Activated CD4-positive, alpha-beta memory T cell treated with anti-CD3 and anti-CD28 coated beads for 36 hours (primary cell): ENCODE data around the gene CCL11. TPM values are rescaled to one million over a fixed set of nuclear protein-coding genes. Genes with fewer than 3 reads are reported as not detected.

Experiments used
- CTCF ChIA-PET: fragments of 350-600 bp; sonication (Branson Sonifier 250); formaldehyde crosslinking; loops from one replicate; lab custom pipeline; 2021; ENCODE audit warnings: antibody characterized with exemption, inconsistent platforms; lab: Charles Lee
- POLR2A ChIA-PET: fragments of 350-600 bp; sonication (Branson Sonifier 250); formaldehyde crosslinking; loops from one replicate; lab custom pipeline; 2021; ENCODE audit warnings: antibody characterized with exemption; lab: Charles Lee
- DNase-seq: peaks from one replicate; pipeline ENCODE4 v3.0.0-alpha.2; 2020
- H3K27ac Mint-ChIP-seq: one replicate; pipeline ENCODE4 v1.8.0; 2021; ENCODE audit warnings: mixed read lengths
- H3K27me3 Mint-ChIP-seq: one replicate; pipeline ENCODE4 v1.8.0; 2021; ENCODE audit warnings: mixed read lengths
- H3K36me3 Mint-ChIP-seq: one replicate; pipeline ENCODE4 v1.8.0; 2021; ENCODE audit warnings: mixed read lengths
- H3K4me1 Mint-ChIP-seq: one replicate; pipeline ENCODE4 v1.8.0; 2021; ENCODE audit warnings: low read depth, mixed read lengths
- H3K4me3 Mint-ChIP-seq: one replicate; pipeline ENCODE4 v1.8.0; 2021; ENCODE audit warnings: mild to moderate bottlenecking, mixed read lengths
- H3K9me3 Mint-ChIP-seq: one replicate; pipeline ENCODE4 v1.8.0; 2021; ENCODE audit warnings: mixed read lengths
- intact Hi-C: fragments of 100-400 bp; cut with micrococcal nuclease; formaldehyde crosslinking; loops from one replicate; pipeline ENCODE4 v1.15.1; 2023
- total RNA-seq, 2 experiments: library from RNA; stranded (reverse); gene quantifications; one replicate each; pipeline ENCODE4 v1.2.3, GENCODE V29; 2021

CCL11 gene
- total RNA-seq, 2 experiments from 2014 or later = not detected

DNA sequence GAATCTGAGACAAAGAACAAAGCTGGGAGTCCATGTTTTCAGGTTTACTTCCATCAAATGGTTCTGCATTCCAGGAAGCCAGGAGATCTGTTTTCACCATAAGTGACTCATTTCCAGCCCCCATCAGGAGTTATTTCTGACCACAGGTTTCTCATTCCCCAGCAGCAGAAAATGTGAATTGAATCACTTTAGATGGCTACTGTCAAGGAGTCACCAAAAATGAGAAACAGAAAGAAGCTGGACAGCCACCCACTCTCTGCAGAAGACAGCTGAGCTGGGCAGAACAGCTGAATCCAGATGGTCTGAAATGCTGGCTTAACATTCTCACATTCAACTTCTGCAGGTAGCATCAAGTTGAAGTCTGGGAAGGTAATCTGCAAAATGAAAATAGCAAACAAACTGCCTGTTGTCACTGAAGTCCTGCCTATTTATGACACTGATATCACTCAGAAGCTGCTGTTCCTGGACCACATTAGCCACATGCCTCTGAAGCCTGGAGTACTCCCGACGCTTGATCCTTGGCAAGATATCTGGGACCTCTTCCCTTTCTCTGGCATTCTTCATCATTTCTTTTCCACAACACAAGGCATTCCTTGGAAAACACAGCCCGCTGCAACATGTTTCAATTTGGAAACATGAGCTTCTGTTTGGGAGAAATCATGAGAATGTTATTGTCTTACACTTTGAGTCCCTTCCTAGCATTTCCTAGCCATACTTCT, 15.3 kb downstream of the CCL11 start:
- no peak overlapping the region for H3K27ac Mint-ChIP-seq
- H3K27me3 Mint-ChIP-seq = peaks cover 18% of the 10 kb centered on the region
- no peaks in the 10 kb centered on the region for H3K36me3 Mint-ChIP-seq
- POLR2A ChIA-PET = no interaction called here
- DNase-seq = no peak
- intact Hi-C loops = no loop called here
- no peak overlapping the region for H3K4me3 Mint-ChIP-seq
- CTCF ChIA-PET = interaction anchor here (1.0 to 1.4 kb wide), 2 partner anchors 13 to 100 kb away, joined by 3 to 6 read pairs; no protein-coding TSS in a partner anchor
- no peaks in the 10 kb centered on the region for H3K4me1 Mint-ChIP-seq
- H3K9me3 Mint-ChIP-seq = peaks cover 2% of the 10 kb centered on the region

DNA sequence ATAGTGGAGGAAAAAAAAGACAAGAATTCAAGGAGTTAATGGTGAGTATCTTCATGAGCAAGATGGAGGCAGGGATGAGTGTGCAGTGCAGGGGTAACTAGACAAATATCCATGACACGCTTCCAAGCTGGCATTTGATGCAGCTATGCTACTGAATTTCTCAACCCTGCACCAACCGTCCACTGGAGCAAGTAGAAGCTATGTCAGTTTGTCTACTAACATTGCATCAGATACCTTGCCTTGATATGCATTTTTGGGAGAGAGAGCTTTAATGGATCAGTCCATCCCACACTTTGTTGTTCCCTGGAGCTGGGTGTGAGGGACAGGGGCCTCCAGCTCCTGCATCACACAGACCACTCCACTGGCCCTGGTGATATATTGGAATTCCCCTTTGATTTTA, 16.4 kb downstream of the CCL11 start:
- Mint-ChIP-seq H3K36me3 (no peaks in the 10 kb centered on the region), H3K9me3 (no peaks in the 10 kb centered on the region), H3K4me1 (no peaks in the 10 kb centered on the region), H3K27ac (no peak overlapping the region), H3K4me3 (no peak overlapping the region), H3K27me3 (peaks cover 22% of the 10 kb centered on the region)
- ChIA-PET POLR2A (no interaction called here), CTCF (interaction anchor here (1.3 to 1.4 kb wide), 2 partner anchors 101 to 130 kb away, joined by 3 to 6 read pairs; no protein-coding TSS in a partner anchor)
- intact Hi-C loops = no loop called here
- no peak for DNase-seq

DNA sequence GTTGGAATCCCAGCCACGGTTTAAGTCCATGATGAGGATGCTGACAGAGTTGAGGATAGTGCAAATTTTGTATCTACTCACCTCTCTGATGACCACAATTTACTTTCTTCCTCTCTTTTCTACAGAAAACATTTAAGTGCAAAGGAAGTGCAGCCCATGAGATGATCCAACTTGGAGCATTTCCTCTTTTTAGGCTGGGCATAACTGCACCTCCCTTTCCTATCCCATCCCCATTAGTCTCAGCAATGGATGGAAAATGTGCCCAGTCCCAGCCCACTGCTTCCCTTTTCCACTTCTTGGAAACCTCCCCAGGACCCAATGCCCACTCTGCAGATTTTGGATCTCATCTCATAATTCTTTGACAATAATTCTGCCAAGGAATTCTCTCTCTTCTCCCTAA, 17.1 kb downstream of the CCL11 start:
- Mint-ChIP-seq H3K27ac (no peak overlapping the region), H3K27me3 (peaks cover 22% of the 10 kb centered on the region), H3K36me3 (no peaks in the 10 kb centered on the region), H3K4me3 (no peak overlapping the region), H3K9me3 (no peaks in the 10 kb centered on the region), H3K4me1 (no peaks in the 10 kb centered on the region)
- intact Hi-C loops = no loop called here
- DNase-seq = no peak
- POLR2A ChIA-PET = no interaction called here
- CTCF ChIA-PET = interaction anchor here (1.3 kb wide), 1 partner anchor 131 kb away, joined by 3 read pairs; no protein-coding TSS in a partner anchor

DNA sequence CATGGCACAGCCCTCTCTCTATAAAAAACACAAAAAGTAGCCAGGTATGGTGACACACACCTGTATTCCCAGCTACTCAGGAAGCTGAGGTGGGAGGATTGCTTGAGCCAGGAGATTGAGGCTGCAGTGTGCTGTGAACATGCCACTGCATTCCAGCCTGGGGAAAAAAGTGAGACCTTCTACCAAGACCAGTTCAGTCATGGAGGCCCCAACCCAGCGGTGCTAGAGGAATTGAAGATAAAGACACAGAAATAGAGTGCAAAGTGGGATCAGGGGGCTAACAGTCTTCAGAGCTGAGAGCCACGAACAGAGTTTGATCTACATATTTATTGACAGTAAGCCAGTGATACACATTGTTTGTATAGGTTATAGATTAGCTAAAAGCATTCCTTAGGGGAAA, 18.1 kb downstream of the CCL11 start:
- ChIA-PET POLR2A (no interaction called here), CTCF (no interaction called here)
- no peak overlapping the region for H3K4me3 Mint-ChIP-seq
- no peaks in the 10 kb centered on the region for H3K9me3 Mint-ChIP-seq
- H3K27me3 Mint-ChIP-seq = peaks cover 20% of the 10 kb centered on the region
- intact Hi-C loops = no loop called here
- no peaks in the 10 kb centered on the region for H3K4me1 Mint-ChIP-seq
- DNase-seq = no peak
- no peaks in the 10 kb centered on the region for H3K36me3 Mint-ChIP-seq
- H3K27ac Mint-ChIP-seq = no peak overlapping the region

DNA sequence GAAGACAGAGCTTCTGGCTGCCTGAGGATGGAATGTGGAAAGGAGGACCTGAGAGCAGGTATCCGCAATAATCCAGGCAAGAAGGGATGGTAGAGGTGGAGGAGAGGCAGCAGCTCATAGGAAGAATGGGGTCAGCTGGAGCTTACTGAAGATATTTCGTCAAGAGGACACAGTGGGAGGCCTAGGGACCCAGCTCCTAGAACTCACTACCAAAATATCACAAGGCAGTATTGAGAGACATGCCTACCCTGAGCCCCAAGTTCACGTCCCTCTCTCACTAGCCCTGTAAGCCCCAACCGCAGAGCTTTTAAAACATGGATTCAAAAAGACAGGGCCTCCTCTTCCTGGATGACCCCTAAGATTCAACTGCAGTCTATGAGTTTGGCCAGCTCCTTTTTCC, 19.5 kb downstream of the CCL11 start:
- Mint-ChIP-seq H3K27ac (no peak overlapping the region), H3K4me1 (no peaks in the 10 kb centered on the region), H3K4me3 (no peak overlapping the region), H3K9me3 (no peaks in the 10 kb centered on the region), H3K36me3 (no peaks in the 10 kb centered on the region), H3K27me3 (peaks cover 14% of the 10 kb centered on the region)
- no peak for DNase-seq
- ChIA-PET CTCF (interaction anchor here (1.6 kb wide), 1 partner anchor 56 kb away, joined by 3 read pairs; no protein-coding TSS in a partner anchor), POLR2A (no interaction called here)
- intact Hi-C loops = no loop called here

DNA sequence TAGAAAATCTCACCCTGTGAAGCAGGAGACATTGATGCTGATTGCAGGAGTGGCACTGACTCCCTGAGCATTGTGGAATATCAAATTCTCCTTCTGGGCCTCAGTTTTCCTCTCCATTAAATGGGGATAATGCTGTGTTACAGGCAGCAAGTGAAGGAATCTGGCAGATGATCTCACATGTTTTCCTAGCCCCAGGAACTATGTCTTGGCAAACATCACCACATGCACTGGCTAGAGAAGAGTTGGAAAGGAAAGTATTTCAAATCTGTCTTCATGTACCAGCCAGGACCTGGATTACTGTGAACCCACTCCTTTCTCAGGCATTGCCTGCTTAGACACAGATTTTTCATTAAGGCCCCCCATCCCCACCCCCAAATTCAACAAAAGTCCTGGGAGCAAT, 20.1 kb downstream of the CCL11 start:
- intact Hi-C loops = no loop called here

DNA sequence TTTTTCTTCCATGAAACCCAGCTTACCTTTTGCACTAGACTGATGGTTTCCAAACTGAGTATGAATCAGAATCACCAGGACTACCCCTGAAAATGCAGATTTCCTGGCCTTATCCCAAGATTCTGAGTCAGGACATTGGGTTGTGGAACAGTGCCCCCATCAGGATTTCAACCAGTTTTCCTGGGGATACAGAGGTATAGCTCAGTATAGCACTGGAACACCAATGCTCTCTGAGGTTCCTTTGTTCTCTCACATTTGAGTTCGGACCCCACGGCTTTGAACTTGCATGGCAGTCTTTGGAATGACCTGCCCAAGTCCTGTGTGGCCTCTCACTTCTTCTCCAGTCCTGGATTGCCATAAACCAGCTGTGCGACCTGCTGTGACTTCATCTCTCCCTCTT, 20.9 kb downstream of the CCL11 start:
- intact Hi-C loops = no loop called here
- no peak overlapping the region for H3K4me3 Mint-ChIP-seq
- H3K36me3 Mint-ChIP-seq = no peaks in the 10 kb centered on the region
- H3K27ac Mint-ChIP-seq = no peak overlapping the region
- H3K4me1 Mint-ChIP-seq = no peaks in the 10 kb centered on the region
- peaks cover 15% of the 10 kb centered on the region for H3K27me3 Mint-ChIP-seq
- ChIA-PET CTCF (no interaction called here), POLR2A (no interaction called here)
- H3K9me3 Mint-ChIP-seq = no peaks in the 10 kb centered on the region
- DNase-seq = no peak

More for the DNA sequence above, 20.1 kb downstream of the CCL11 start:
- Mint-ChIP-seq H3K4me3 (no peak overlapping the region), H3K9me3 (no peaks in the 10 kb centered on the region), H3K27ac (no peak overlapping the region), H3K36me3 (no peaks in the 10 kb centered on the region), H3K4me1 (no peaks in the 10 kb centered on the region), H3K27me3 (peaks cover 14% of the 10 kb centered on the region)
- CTCF ChIA-PET = interaction anchor here (1.6 kb wide), 1 partner anchor 55 kb away, joined by 3 read pairs; no protein-coding TSS in a partner anchor
- no peak for DNase-seq
- POLR2A ChIA-PET = no interaction called here

DNA sequence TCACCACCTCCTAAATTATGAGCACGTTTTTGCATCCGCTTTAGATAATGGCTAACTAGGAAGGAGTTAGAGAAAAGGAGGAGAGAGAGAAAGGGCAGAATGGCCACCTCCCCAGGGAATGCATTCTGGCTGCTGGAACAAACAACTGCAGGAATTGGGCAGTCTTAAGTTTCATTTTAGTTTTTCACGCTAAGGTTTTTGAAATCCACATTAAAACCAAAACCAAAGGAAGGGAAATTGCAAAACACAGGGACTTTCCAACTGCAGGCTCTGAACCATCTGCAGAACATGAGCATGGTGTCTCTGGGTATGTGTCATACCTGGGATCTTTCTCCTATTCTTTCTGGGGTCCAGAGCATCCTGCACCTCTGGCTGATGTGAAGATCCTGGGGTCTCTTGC, 21.6 kb downstream of the CCL11 start:
- CTCF ChIA-PET = no interaction called here

DNA sequence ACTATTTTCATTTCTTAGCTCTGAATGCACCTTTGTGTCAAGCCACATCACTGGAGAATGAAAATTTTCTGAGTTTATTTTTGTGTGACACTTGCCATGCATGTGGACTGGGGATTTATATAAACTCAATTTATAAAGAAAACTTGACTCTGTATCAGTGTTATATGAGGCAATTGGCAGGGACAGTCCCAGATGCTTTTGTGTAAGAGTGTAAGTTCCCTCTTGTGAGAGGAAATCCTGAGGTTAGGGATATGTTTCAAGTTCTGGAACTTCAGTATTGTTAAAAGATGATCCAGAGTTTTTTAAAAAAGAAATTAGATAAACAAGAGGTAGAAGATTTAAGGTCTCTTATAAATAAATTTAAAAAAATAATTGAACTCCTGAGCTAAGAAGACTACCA, 22.8 kb downstream of the CCL11 start:
- H3K9me3 Mint-ChIP-seq = no peaks in the 10 kb centered on the region
- intact Hi-C loops = no loop called here
- CTCF ChIA-PET = interaction anchor here (0.8 kb wide), 1 partner anchor 53 kb away, joined by 3 read pairs; no protein-coding TSS in a partner anchor

More for the DNA sequence above, 21.6 kb downstream of the CCL11 start:
- Mint-ChIP-seq H3K36me3 (no peaks in the 10 kb centered on the region), H3K9me3 (no peaks in the 10 kb centered on the region), H3K27me3 (peaks cover 17% of the 10 kb centered on the region), H3K4me1 (no peaks in the 10 kb centered on the region), H3K27ac (no peak overlapping the region), H3K4me3 (no peak overlapping the region)
- intact Hi-C loops = no loop called here
- no peak for DNase-seq
- POLR2A ChIA-PET = no interaction called here

DNA sequence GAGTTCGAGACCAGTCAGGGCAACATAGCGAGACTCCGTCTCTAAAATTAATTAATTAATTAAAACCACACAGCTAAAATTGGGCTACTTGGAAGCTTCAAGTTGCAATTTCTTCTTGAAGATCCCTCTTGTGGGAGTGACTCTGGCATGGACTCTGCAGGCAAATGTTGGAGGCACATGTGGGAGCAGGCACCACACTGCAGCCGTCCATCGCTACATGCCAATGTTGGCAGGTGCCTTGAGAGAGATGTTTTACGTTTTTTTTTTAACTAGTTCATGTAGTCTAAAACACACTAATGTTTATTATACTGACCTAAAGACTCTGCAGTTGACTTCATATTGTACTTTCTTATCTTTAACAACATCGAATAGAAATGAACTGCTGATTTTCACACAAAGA, 25.7 kb downstream of the CCL11 start:
- no peak for DNase-seq
- intact Hi-C loops = no loop called here
- CTCF ChIA-PET = interaction anchor here (0.6 kb wide), 1 partner anchor 28 kb away, joined by 4 read pairs; no protein-coding TSS in a partner anchor

More for the DNA sequence above, 22.8 kb downstream of the CCL11 start:
- H3K27ac Mint-ChIP-seq = no peak overlapping the region
- H3K4me1 Mint-ChIP-seq = no peaks in the 10 kb centered on the region
- POLR2A ChIA-PET = no interaction called here
- H3K27me3 Mint-ChIP-seq = peaks cover 20% of the 10 kb centered on the region
- no peak overlapping the region for H3K4me3 Mint-ChIP-seq
- DNase-seq = no peak
- H3K36me3 Mint-ChIP-seq = no peaks in the 10 kb centered on the region

DNA sequence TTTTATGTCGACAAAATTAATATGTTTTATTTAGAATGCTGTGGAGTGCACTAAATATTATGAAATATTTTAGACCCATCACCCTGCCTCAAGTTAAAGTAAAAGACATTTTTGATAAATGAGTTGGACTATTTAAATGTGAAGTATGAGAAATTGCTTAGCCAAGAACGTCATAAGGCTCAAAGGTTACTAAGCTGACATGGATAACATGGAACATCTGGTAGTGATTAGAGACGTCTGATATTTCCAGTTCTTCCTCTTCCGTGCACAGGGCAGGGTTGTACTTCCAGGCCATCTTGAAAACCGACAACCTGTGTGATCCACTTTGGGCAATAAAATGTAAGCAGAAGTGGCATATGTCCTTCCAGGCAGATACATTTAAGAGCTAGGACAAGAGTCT, 26.5 kb downstream of the CCL11 start:
- ChIA-PET CTCF (no interaction called here), POLR2A (no interaction called here)
- no peak for DNase-seq
- Mint-ChIP-seq H3K27me3 (peaks cover 23% of the 10 kb centered on the region), H3K4me1 (no peaks in the 10 kb centered on the region), H3K9me3 (no peaks in the 10 kb centered on the region), H3K27ac (no peak overlapping the region), H3K4me3 (no peak overlapping the region), H3K36me3 (no peaks in the 10 kb centered on the region)
- intact Hi-C loops = no loop called here

More for the DNA sequence above, 25.7 kb downstream of the CCL11 start:
- no peaks in the 10 kb centered on the region for H3K36me3 Mint-ChIP-seq
- peaks cover 25% of the 10 kb centered on the region for H3K27me3 Mint-ChIP-seq
- POLR2A ChIA-PET = no interaction called here
- H3K4me1 Mint-ChIP-seq = no peaks in the 10 kb centered on the region
- H3K4me3 Mint-ChIP-seq = no peak overlapping the region
- no peaks in the 10 kb centered on the region for H3K9me3 Mint-ChIP-seq
- H3K27ac Mint-ChIP-seq = no peak overlapping the region

DNA sequence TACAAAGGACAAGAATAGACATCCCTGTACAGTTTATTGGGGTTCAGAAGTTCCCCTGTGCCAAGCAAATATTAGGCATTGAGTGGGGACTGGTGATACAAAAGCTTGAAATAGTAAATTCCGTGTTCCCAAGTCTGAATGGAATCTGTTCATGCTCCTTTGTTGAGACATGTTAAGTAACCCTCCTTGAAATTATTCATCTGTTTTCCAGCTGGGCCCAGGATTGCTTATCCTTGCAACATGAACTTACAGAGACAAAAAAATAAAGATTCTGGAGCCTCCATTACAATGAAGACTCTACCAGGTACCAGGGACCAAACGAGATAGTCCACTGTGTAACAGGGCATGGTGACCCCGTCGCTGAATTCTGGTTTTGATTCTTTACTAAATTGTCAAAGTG, 27.6 kb downstream of the CCL11 start:
- no peak overlapping the region for H3K27ac Mint-ChIP-seq
- no peak for DNase-seq
- H3K36me3 Mint-ChIP-seq = no peaks in the 10 kb centered on the region
- no peak overlapping the region for H3K4me3 Mint-ChIP-seq
- no peaks in the 10 kb centered on the region for H3K4me1 Mint-ChIP-seq
- ChIA-PET POLR2A (no interaction called here), CTCF (interaction anchor here (1.6 kb wide), 1 partner anchor 48 kb away, joined by 3 read pairs; no protein-coding TSS in a partner anchor)
- no peaks in the 10 kb centered on the region for H3K9me3 Mint-ChIP-seq
- H3K27me3 Mint-ChIP-seq = peaks cover 19% of the 10 kb centered on the region
- intact Hi-C loops = no loop called here
